PC-3 (cell line): ENCODE data around the gene ZER1. TPM values are rescaled to one million over a fixed set of nuclear protein-coding genes. Genes with fewer than 3 reads are reported as not detected.
"Not testable (repeated sequence)": the region's sequence is repeated elsewhere in the genome, so short reads cannot be mapped to it uniquely, and the experiment has no call there.

Experiments used
- ATAC-seq: fragments of 200-7000 bp; cut with Tn5 transposase; 2 replicates; pipeline ENCODE4 v1.9.1; 2020; ENCODE audit warnings: mild to moderate bottlenecking, moderate library complexity
- BruUV-seq: library from RNA; stranded (reverse); fragments of 400-500 nt; replicated peaks from 2 replicates; lab custom pipeline; 2021; lab: Mats Ljungman, UMichigan
- CTCF ChIA-PET: fragments of 300-600 bp; sonication (Branson Sonifier 250); formaldehyde crosslinking; loops from one replicate; lab custom pipeline; 2022; ENCODE audit warnings: antibody characterized with exemption; lab: Charles Lee
- POLR2A ChIA-PET: fragments of 300-600 bp; sonication (Branson Sonifier 250); formaldehyde crosslinking; loops from one replicate; lab custom pipeline; 2022; ENCODE audit warnings: antibody characterized with exemption; ENCODE audit not compliant: unreplicated experiment; lab: Charles Lee
- DNase-seq: peaks from one replicate; pipeline ENCODE4 v3.0.0-alpha.2; 2015
- H2AFZ ChIP-seq: fragments of 300-600 bp; sonication (generic); 2 replicates; pipeline ENCODE4 v1.6.0; 2016; ENCODE audit warnings: antibody characterized with exemption, low read length
- H3F3A ChIP-seq: fragments of 300-600 bp; sonication (generic); one replicate; pipeline ENCODE4 v1.6.0; 2017; ENCODE audit warnings: antibody characterized with exemption, low read length, control low read depth, mild to moderate bottlenecking; ENCODE audit not compliant: unreplicated experiment
- H3K27ac ChIP-seq: fragments of 300-600 bp; sonication (generic); 2 replicates; pipeline ENCODE4 v1.5.1; 2016; ENCODE audit warnings: mild to moderate bottlenecking, low read length
- H3K27me3 ChIP-seq: fragments of 300-600 bp; sonication (generic); 2 replicates; pipeline ENCODE4 v1.6.1; 2016; ENCODE audit warnings: low read length, mixed read lengths
- H3K36me3 ChIP-seq: fragments of 300-600 bp; sonication (generic); 2 replicates; pipeline ENCODE4 v1.6.1; 2016; ENCODE audit warnings: low read depth, mixed run types, low read length, mixed read lengths
- H3K4me1 ChIP-seq: fragments of 300-600 bp; sonication (generic); 2 replicates; pipeline ENCODE4 v1.5.1; 2016; ENCODE audit warnings: low read length; ENCODE audit not compliant: insufficient read depth
- H3K4me2 ChIP-seq: fragments of 300-600 bp; sonication (generic); 2 replicates; pipeline ENCODE4 v1.6.0; 2016; ENCODE audit warnings: low read length
- H3K4me3 ChIP-seq: fragments of 300-600 bp; sonication (generic); 2 replicates; pipeline ENCODE4 v1.5.1; 2016; ENCODE audit warnings: mild to moderate bottlenecking, low read length, mixed read lengths
- H3K79me2 ChIP-seq: fragments of 300-600 bp; sonication (generic); 2 replicates; pipeline ENCODE4 v1.6.1; 2017; ENCODE audit warnings: low read length, mixed read lengths
- H3K9ac ChIP-seq: fragments of 300-600 bp; sonication (generic); 2 replicates; pipeline ENCODE4 v1.6.0; 2016; ENCODE audit warnings: mild to moderate bottlenecking, low read length
- H3K9me2 ChIP-seq: fragments of 300-600 bp; sonication (generic); replicated peaks from 2 replicates; pipeline ENCODE4 v1.6.1; 2016; ENCODE audit warnings: mixed run types, low read length, mixed read lengths
- H3K9me3 ChIP-seq: fragments of 300-600 bp; sonication (generic); 2 replicates; pipeline ENCODE4 v1.6.1; 2016; ENCODE audit warnings: low read length, mixed read lengths
- H4K20me1 ChIP-seq: fragments of 300-600 bp; sonication (generic); 2 replicates; pipeline ENCODE4 v1.6.1; 2016; ENCODE audit warnings: low read length, mixed read lengths
- CTCF ChIP-seq: fragments of 300-600 bp; sonication (generic); conservative IDR thresholded peaks from 2 replicates; pipeline ENCODE4 v1.5.1; 2017; ENCODE audit warnings: antibody characterized with exemption, low read depth, mild to moderate bottlenecking, low read length
- EZH2 ChIP-seq: fragments of 300-600 bp; sonication (generic); IDR thresholded peaks from one replicate; pipeline ENCODE4 v1.6.1; 2017; ENCODE audit warnings: antibody characterized with exemption, mild to moderate bottlenecking, low read length; ENCODE audit not compliant: unreplicated experiment
- EZH2phosphoT487 ChIP-seq: fragments of 300-600 bp; sonication (generic); IDR thresholded peaks from 2 replicates; pipeline ENCODE4 v1.6.1; 2018; ENCODE audit warnings: mild to moderate bottlenecking, antibody characterized with exemption, low read length, borderline replicate concordance
- intact Hi-C: fragments of 100-400 bp; cut with micrococcal nuclease; formaldehyde crosslinking; loops from 2 replicates; pipeline ENCODE4 v1.9.0; 2023
- total RNA-seq: library from RNA; depleted of rRNA; stranded (reverse); fragments of >200 nt; gene quantifications from 2 replicates; pipeline ENCODE4 v1.2.3, GENCODE V29; 2014

ZER1 gene
- total RNA-seq, 1 experiment from 2014 or later = 20.6 TPM

DNA sequence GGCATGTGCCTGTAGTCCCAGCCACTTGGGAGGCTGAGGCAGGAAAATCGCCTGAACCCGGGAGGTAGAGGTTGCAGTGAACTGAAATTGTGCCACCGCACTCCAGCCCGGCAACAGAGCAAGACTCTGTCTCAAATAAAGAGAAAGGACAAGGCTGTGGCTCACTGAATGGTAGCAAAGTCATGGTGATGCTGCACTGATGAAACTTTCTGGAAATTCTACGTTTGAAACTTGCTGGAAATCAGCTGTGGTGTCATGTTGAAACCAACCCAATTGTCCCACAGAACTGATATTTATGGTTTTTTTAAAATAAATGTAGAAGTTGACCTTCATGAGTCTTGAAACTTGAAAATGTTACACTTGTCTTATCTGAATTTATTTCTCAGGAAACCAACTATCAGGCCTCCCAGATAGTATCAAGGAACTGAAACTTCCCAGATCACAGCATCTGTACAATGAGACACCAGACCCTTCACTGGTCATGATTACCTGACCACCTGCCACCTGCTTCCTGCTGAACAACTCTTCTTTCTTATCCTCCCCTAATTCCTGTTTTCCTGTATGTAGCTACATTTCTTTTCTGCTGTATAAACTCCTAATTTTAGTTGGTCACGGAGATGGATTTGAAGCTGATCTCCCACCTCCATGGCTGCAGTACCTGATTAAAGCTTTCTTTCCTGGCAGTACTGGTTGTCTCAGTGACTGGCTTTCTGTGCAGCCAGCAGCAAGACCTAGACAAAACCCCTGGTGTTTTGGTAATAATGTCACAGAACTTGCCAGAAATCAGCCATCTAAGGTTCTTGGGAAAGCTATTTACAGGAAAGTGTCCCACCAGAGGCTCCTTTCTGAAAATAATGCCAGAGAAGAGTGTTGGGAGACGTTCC, 9.7 kb upstream of the ZER1 start:
- ATAC-seq = no peak
- no TSS peak for BruUV-seq
- ChIA-PET POLR2A (no interaction called here), CTCF (no interaction called here)
- Histone ChIP-seq H4K20me1 (no peaks in the 10 kb centered on the region), H3K36me3 (no peaks in the 10 kb centered on the region), H3K27ac (no peak overlapping the region), H3K4me1 (no peaks in the 10 kb centered on the region), H3K79me2 (no peaks in the 10 kb centered on the region), H2AFZ (no peak overlapping the region), H3K27me3 (no peaks in the 10 kb centered on the region), H3K4me3 (no peak overlapping the region), H3K9ac (no peak overlapping the region), H3K9me2 (no peaks in the 10 kb centered on the region), H3K4me2 (no peak overlapping the region), H3K9me3 (no peaks in the 10 kb centered on the region), H3F3A (no peaks in the 10 kb centered on the region)
- no peak for DNase-seq
- TF ChIP-seq CTCF (no peak), EZH2phosphoT487 (no peak), EZH2 (no peak)
- intact Hi-C loops = no loop called here

DNA sequence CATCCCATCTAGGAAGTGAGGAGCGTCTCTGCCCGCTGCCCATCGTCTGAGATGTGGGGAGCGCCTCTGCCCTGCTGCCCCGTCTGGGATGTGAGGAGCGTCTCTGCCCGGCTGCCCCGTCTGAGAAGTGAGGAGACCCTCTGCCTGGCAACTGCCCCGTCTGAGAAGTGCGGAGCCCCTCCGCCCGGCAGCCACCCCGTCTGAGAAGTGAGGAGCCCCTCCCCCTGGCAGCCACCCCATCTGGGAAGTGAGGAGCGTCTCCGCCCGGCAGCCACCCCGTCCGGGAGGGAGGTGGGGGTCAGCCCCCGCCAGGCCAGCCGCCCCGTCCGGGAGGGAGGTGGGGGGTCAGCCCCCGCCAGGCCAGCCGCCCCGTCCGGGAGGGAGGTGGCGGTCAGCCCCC, 8.4 kb upstream of the ZER1 start:
- not testable (repeated sequence) for H3K9me3 ChIP-seq, BruUV-seq

DNA sequence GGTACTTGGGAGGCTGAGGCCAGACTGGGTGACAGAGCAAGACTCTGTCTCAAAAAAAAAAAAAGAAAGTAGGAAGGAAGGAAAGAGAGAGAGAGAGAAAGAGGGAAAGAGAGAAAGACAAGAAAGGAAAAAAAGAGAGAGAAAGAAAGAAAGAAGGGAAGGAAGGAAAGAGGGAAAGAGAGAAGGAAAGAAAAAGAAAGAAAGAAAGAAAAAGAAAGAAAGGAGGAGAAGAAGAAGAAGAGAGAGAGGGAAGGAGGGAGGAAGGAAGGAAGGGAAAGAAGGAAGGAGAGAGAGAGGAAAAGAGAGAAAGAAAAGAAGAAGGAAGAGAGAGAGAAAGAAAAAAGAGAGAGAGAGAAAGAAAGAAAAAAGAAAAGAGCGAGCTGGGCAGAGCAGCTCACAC, 3.1 kb upstream of the ZER1 start:
- no peak overlapping the region for H3K27ac ChIP-seq
- H3K4me3 ChIP-seq = no peak overlapping the region
- H4K20me1 ChIP-seq = no peaks in the 10 kb centered on the region
- TF ChIP-seq EZH2 (no peak), CTCF (no peak), EZH2phosphoT487 (no peak)
- DNase-seq (no peak), ATAC-seq (no peak)
- H3K9me3 ChIP-seq = no peaks in the 10 kb centered on the region
- no peaks in the 10 kb centered on the region for H3K27me3 ChIP-seq
- BruUV-seq = no TSS peak
- H3K36me3 ChIP-seq = no peaks in the 10 kb centered on the region
- no peak overlapping the region for H3K9ac ChIP-seq
- ChIA-PET CTCF (no interaction called here), POLR2A (no interaction called here)
- H2AFZ ChIP-seq = no peak overlapping the region
- no peak overlapping the region for H3K4me2 ChIP-seq
- H3K4me1 ChIP-seq = peaks cover 5% of the 10 kb centered on the region; the same call in 1 of the 2 replicates
- H3F3A ChIP-seq = no peaks in the 10 kb centered on the region
- peaks cover 13% of the 10 kb centered on the region for H3K79me2 ChIP-seq
- intact Hi-C loops = no loop called here
- no peaks in the 10 kb centered on the region for H3K9me2 ChIP-seq

More for the DNA sequence above, 8.4 kb upstream of the ZER1 start:
- H3K4me1 ChIP-seq, H3K79me2 ChIP-seq, CTCF ChIA-PET, H3K36me3 ChIP-seq, H3K9me2 ChIP-seq, H3K27ac ChIP-seq, H3K9ac ChIP-seq, H3F3A ChIP-seq, intact Hi-C loops, DNase-seq, H3K27me3 ChIP-seq, H2AFZ ChIP-seq, H3K4me3 ChIP-seq, POLR2A ChIA-PET, H4K20me1 ChIP-seq, H3K4me2 ChIP-seq, ATAC-seq: not testable (repeated sequence)
